GM23338 (cell line): ENCODE results near the gene NEDD4. TPM values are rescaled to one million over a fixed set of nuclear protein-coding genes. Genes with fewer than 3 reads are reported as not detected.

Experiments
- ATAC-seq: fragments of 200-7000 bp; cut with Tn5 transposase; 3 replicates; pipeline ENCODE4 v1.9.1; 2020
- DNase-seq: peaks from one replicate; pipeline ENCODE4 v3.0.0-alpha.2; 2015; ENCODE audit warnings: low spot score
- H2AFZ ChIP-seq: fragments of 200-600 bp; sonication (generic); 2 replicates; pipeline ENCODE4 v1.8.0; 2016; ENCODE audit warnings: antibody characterized with exemption, mild to moderate bottlenecking, moderate library complexity
- H3F3A ChIP-seq: fragments of 200-600 bp; sonication (generic); replicated peaks from 2 replicates; pipeline ENCODE4 v1.8.0; 2017; ENCODE audit warnings: antibody characterized with exemption, mixed run types, low read depth
- H3K27ac ChIP-seq: fragments of 200-600 bp; sonication (generic); 2 replicates; pipeline ENCODE4 v1.6.1; 2016; ENCODE audit warnings: low read depth
- H3K27me3 ChIP-seq: fragments of 200-600 bp; sonication (generic); 2 replicates; pipeline ENCODE4 v1.8.0; 2016; ENCODE audit warnings: mild to moderate bottlenecking, mixed run types, moderate library complexity; ENCODE audit not compliant: insufficient read depth
- H3K36me3 ChIP-seq: fragments of 200-600 bp; sonication (generic); 2 replicates; pipeline ENCODE4 v1.8.0; 2016; ENCODE audit warnings: mild to moderate bottlenecking; ENCODE audit not compliant: insufficient read depth
- H3K4me1 ChIP-seq: fragments of 200-600 bp; sonication (generic); 2 replicates; pipeline ENCODE4 v1.8.0; 2016; ENCODE audit warnings: mild to moderate bottlenecking, moderate library complexity; ENCODE audit not compliant: insufficient read depth
- H3K4me2 ChIP-seq: fragments of 200-600 bp; sonication (generic); 2 replicates; pipeline ENCODE4 v1.7.1; 2017; ENCODE audit warnings: mixed run types
- H3K4me3 ChIP-seq: fragments of 200-600 bp; sonication (generic); 2 replicates; pipeline ENCODE4 v1.6.1; 2016; ENCODE audit warnings: mixed run types
- H3K79me2 ChIP-seq: fragments of 200-600 bp; sonication (generic); replicated peaks from 2 replicates; pipeline ENCODE4 v1.8.0; 2017; ENCODE audit warnings: mild to moderate bottlenecking; ENCODE audit not compliant: insufficient read depth
- H3K9me2 ChIP-seq: fragments of 200-600 bp; sonication (generic); 2 replicates; pipeline ENCODE4 v1.8.0; 2017; ENCODE audit not compliant: insufficient read depth
- H4K20me1 ChIP-seq: fragments of 200-600 bp; sonication (generic); replicated peaks from 2 replicates; pipeline ENCODE4 v1.8.0; 2017; ENCODE audit warnings: mild to moderate bottlenecking; ENCODE audit not compliant: insufficient read depth
- H3K27ac Mint-ChIP-seq: 2 replicates; pipeline ENCODE4 v1.8.0; 2020; ENCODE audit warnings: inconsistent platforms, mild to moderate bottlenecking, moderate library complexity, mixed read lengths
- H3K27me3 Mint-ChIP-seq: 3 replicates; pipeline ENCODE4 v1.8.0; 2022; ENCODE audit warnings: low read depth, mild to moderate bottlenecking, moderate library complexity, mixed read lengths, inconsistent platforms; ENCODE audit not compliant: insufficient read depth, poor library complexity
- H3K36me3 Mint-ChIP-seq: 3 replicates; pipeline ENCODE4 v1.8.0; 2021; ENCODE audit warnings: low read depth, mild to moderate bottlenecking, inconsistent platforms, moderate library complexity, mixed read lengths
- H3K4me1 Mint-ChIP-seq: 3 replicates; pipeline ENCODE4 v1.8.0; 2020; ENCODE audit warnings: mild to moderate bottlenecking, inconsistent platforms, mixed read lengths
- H3K4me3 Mint-ChIP-seq: 3 replicates; pipeline ENCODE4 v1.8.0; 2021; ENCODE audit warnings: moderate library complexity, mild to moderate bottlenecking, inconsistent platforms, mixed read lengths
- H3K9me3 Mint-ChIP-seq: 3 replicates; pipeline ENCODE4 v1.8.0; 2020; ENCODE audit warnings: moderate library complexity, mild to moderate bottlenecking, inconsistent platforms, mixed read lengths
- CREB1 ChIP-seq: fragments of 250-450 bp; sonication (Bioruptor Pico); IDR thresholded peaks from 2 replicates; pipeline ENCODE4 v1.5.0; 2020; ENCODE audit warnings: low read depth, mild to moderate bottlenecking, moderate library complexity
- CTCF ChIP-seq, 2 experiments: fragments of 200-600 bp in 1 of 2; sonication (generic) in 1 of 2; conservative IDR thresholded peaks; 2 replicates each; pipeline versions ENCODE4 v1.5.1 to v1.6.1; 2016 to 2017; ENCODE audit warnings: antibody characterized with exemption in 2 of 2, low read depth in 2 of 2, mild to moderate bottlenecking in 2 of 2, moderate library complexity in 1 of 2
- ETS1 ChIP-seq: IDR thresholded peaks from 2 replicates; pipeline ENCODE4 v1.6.1; 2016; ENCODE audit warnings: antibody characterized with exemption
- EZH2 ChIP-seq: fragments of 200-600 bp; sonication (generic); IDR thresholded peaks from one replicate; pipeline ENCODE4 v1.8.0; 2017; ENCODE audit warnings: antibody characterized with exemption, mild to moderate bottlenecking, low read depth; ENCODE audit not compliant: unreplicated experiment
- EZH2phosphoT487 ChIP-seq: fragments of 200-600 bp; sonication (generic); IDR thresholded peaks from one replicate; pipeline ENCODE4 v1.8.1; 2018; ENCODE audit warnings: antibody characterized with exemption; ENCODE audit not compliant: unreplicated experiment
- JUNB ChIP-seq: IDR thresholded peaks from one replicate; pipeline ENCODE4 v1.6.1; 2016; ENCODE audit warnings: antibody characterized with exemption; ENCODE audit not compliant: unreplicated experiment
- NANOG ChIP-seq: IDR thresholded peaks from 2 replicates; pipeline ENCODE4 v1.6.1; 2016; ENCODE audit warnings: antibody characterized with exemption, borderline replicate concordance
- POLR2AphosphoS5 ChIP-seq: IDR thresholded peaks from 2 replicates; pipeline ENCODE4 v1.6.1; 2016; ENCODE audit warnings: antibody characterized with exemption, low read depth
- REST ChIP-seq: IDR thresholded peaks from one replicate; pipeline ENCODE4 v1.6.1; 2018; ENCODE audit warnings: antibody characterized with exemption; ENCODE audit not compliant: unreplicated experiment
- STAT1 ChIP-seq: IDR thresholded peaks from one replicate; pipeline ENCODE4 v1.6.1; 2016; ENCODE audit warnings: antibody characterized with exemption; ENCODE audit not compliant: unreplicated experiment
- ZNF114 ChIP-seq: fragments of 250-450 bp; sonication (Bioruptor Pico); IDR thresholded peaks from 2 replicates; pipeline ENCODE4 v1.5.0; 2020; ENCODE audit warnings: mild to moderate bottlenecking, moderate library complexity
- ZNF331 ChIP-seq: fragments of 250-450 bp; sonication (Bioruptor Pico); IDR thresholded peaks from 2 replicates; pipeline ENCODE4 v1.5.0; 2020; ENCODE audit warnings: low read depth, mild to moderate bottlenecking, moderate library complexity
- ZNF462 ChIP-seq: fragments of 250-450 bp; sonication (Bioruptor Pico); IDR thresholded peaks from 2 replicates; pipeline ENCODE4 v1.5.0; 2020; ENCODE audit warnings: mild to moderate bottlenecking, moderate library complexity
- polyA plus RNA-seq: library from polyadenylated mRNA; unstranded; fragments of >200 nt; fragmentation: Nextera tagmentation; extraction: Ambion mirVana; gene quantifications from 2 replicates; pipeline ENCODE4 v1.2.1, GENCODE V29; 2016
- total RNA-seq: library from RNA; depleted of rRNA; stranded (reverse); fragments of >200 nt; shearing (Covaris generic); gene quantifications from 2 replicates; pipeline ENCODE4 v1.2.3, GENCODE V29; 2014

Gene NEDD4
- total and polyA plus RNA-seq, 2 experiments from 2014 or later: 2.1 to 7.2 TPM

GRCh38 chr15:55916666-55917409 is 76.6 kb downstream of the NEDD4 start:
- Mint-ChIP-seq H3K27ac (no peak overlapping the region), H3K27me3 (no peaks in the 10 kb centered on the region), H3K4me1 (peaks cover 4% of the 10 kb centered on the region; the same call in 2 of the 3 replicates), H3K4me3 (no peak overlapping the region), H3K9me3 (no peaks in the 10 kb centered on the region), H3K36me3 (no peaks in the 10 kb centered on the region)
- Histone ChIP-seq H3K4me3 (no peak overlapping the region), H3K9me2 (no peaks in the 10 kb centered on the region), H4K20me1 (no peaks in the 10 kb centered on the region), H3K4me2 (no peak overlapping the region), H2AFZ (no peak overlapping the region), H3F3A (no peaks in the 10 kb centered on the region), H3K27me3 (no peaks in the 10 kb centered on the region), H3K27ac (no peak overlapping the region), H3K4me1 (no peaks in the 10 kb centered on the region), H3K79me2 (no peaks in the 10 kb centered on the region), H3K36me3 (no peaks in the 10 kb centered on the region)
- ATAC-seq: no peak
- no peak for DNase-seq
- TF ChIP-seq NANOG (no peak), ZNF331 (no peak), POLR2AphosphoS5 (no peak), JUNB (no peak), ZNF114 (CRISPR knock-in tag) (no peak), ETS1 (no peak), EZH2 (no peak), ZNF462 (CRISPR knock-in tag) (no peak), CTCF (conservative IDR thresholded peaks at IDR 0.05; ENCODE audit: low read depth in 2 of 2) (no peak), STAT1 (no peak), EZH2phosphoT487 (no peak), CREB1 (CRISPR knock-in tag) (no peak), REST (no peak)
